ENCODE results near the gene FALEC.

The FALEC gene

DNA sequence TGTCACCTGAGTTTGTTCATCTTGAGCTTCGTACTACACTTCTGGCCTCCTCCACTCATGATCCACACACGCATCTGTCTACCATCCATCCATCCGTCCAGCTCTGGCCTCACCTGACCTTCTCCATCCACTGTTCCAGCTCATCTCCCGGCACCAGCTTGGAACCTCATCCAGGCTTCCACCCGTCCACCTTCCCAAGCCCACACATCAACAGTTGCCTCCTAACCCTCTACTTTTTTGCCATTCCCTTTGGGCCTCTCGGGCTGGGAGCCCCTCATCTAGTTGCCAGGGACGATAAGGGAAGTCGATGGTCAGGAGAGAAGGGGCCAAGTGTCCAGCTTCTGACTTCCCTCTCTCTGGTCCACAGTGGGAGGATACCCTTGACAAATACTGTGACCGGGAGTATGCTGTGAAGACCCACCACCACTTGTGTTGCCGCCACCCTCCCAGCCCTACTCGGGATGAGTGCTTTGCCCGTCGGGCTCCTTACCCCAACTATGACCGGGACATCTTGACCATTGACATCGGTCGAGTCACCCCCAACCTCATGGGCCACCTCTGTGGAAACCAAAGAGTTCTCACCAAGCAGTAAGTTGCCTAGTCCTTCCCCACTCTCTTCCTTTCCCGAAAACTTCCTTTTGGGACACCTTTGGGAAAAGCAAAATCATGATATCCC lies 3.4 kb upstream of the FALEC start:
- DNase-seq (ENCODE audit: low spot score), result no peak

DNA sequence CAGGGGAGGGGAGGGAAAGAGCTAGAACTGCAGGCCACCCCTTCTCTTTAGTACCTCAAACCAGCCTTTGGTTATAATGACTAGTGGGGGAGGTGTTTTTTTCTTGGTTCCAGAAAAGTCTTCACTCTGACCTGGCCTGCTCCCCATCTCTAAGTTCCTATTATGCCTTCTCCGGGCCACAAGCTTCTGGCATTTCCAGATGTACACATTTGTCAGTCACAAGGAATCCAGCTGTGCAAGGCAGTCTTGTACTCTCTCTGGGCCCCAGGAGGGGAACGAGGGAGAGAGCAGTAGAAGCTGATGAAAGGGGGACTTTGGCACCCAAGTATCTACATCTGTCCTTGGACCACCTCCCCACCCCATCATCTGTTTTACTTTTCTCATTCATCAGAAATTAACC lies 2.7 kb upstream of the FALEC start:
- no peak for DNase-seq (ENCODE audit: low spot score)

DNA sequence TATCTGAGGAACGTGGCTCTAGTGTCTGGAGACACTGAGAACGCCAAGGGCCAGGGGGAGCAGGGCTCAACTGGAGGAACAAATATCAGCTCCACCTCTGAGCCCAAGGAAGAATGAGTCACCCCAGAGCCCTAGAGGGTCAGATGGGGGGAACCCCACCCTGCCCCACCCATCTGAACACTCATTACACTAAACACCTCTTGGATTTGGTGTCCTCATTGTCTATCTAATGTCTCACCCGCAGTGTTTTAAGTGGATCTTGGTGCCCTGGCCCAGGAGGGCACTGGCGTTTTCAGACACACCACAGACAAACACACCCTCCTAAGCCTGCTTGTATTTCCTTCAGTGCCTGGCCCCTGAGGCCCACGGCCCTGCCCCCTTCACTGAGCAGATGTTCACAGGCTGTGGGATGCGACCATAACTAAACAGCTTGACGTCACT lies 2.2 kb upstream of the FALEC start:
- DNase-seq (ENCODE audit: low spot score), result no peak

DNA sequence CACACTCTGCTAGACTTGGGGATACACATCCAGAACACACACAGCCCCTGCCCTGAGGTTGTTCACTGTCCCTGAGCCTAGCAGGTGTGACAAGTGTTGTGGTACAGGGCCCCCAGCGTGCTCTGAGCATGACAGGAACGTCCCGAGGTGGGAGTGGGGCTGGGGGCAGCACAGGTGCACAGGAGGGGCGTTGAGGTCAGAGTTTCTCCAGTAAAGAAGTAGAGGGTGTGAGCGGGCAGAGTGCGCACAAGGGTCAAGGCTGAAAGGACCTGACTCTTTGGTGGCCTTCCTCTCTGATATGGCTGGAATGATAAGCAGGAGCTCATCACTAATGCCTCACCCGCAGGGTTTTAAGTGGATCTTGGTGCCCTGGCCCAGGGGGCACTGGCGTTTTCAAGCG lies 1.3 kb upstream of the FALEC start:
- DNase-seq (ENCODE audit: low spot score), result no peak

DNA sequence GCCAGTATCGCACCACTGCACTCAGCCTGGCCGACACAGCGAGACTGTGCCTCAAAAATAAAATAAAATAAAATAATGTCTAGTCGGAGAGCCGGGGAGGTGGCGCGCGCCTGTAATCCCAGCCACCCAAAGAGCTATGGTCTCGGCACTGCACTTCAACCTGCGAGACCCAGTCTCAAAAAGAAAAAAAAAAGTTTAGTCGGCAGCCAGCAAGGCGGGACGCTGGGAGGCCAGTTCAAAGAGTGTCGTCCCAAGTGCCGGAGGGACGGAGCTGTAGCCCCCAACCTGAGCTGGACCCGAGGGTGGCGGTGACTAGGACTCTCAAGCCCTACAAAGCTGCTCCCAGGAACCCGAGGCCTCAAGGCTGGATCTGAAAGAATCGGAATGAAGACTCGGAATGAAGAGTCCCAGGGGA lies 632 bp upstream of the FALEC start:
- no peak for DNase-seq (ENCODE audit: low spot score)

DNA sequence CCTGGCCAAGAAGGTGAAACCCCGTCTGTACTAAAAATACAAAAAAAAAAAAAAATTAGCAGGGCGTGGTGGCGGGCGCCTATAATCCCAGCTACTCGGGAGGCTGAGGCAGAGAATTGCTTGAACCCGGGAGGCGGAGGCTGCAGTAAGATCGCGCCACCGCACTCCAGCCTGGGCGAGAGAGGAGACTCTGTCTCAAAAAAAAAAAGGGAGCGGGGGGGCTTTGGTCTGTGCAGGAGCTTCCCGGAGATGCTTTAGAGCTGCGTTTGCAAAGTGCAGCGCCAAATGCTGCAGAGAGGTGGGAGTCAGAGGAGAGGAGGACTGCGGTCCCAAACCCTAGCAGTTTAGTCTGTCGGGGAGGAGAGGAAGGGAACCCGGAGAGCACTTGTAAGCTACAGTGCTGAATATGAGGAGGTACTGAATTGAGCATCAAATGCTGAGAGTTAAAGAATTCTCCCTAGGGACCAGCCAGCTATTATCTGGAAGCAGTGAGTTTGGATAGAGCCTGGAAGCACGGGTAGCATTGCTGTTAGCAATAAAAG lies 569 bp downstream of the FALEC start:
- DNase-seq (ENCODE audit: low spot score), result no peak

DNA sequence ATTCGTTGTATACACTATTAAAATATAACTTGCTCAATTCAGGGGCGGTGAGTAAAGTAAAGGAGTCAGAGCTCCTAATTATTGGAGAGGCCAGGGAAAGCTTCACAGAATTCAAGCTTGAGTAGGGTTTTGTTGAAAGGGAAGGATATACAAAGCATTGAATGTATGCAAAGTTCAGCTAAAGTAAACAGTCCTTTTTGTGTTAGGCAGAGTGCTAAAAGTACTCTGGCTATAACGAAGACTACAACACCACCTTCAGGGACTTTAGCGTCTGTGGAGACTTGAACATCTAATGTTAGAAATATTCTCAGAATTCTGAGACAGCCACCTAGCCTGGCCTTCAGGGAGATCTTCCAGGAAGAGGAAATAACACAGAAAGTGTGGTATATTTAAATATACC lies 1.1 kb downstream of the FALEC start:
- DNase-seq (ENCODE audit: low spot score), result no peak

DNA sequence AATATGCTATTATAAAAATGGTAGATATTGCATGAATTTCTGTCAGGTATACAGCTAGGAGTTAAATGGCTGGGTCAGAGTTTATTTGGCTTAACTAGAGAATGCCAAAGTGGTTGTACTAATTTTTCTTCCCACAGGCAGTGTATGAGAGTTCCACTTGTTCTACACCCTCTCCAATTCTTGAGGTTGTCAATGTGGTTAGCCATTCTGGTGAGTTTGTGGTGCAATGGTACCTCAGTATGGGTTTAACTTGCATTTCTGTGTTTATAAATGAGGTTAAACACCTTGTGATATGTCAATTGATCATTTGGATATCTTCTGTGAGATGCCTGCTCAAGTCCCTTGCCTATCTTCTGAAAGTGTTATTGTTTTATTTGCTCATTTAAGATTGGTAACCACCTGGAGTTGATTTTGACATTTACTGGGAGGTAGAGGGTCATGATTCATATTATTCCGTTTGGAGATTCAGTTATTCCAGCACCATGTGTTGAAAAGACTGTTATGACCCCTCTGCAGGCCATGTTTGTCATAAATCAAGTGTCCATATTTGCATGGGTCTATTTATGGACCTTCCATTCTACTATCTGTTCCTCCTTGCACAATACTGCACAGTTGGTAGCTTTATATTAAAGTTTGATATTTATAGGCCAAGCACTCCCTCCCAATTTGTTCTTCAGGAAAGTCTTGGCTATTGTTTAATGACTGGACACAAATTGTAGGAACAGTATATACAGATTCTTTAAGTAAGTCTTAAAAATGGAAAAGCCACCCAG lies 5.8 kb downstream of the FALEC start:
- DNase-seq (ENCODE audit: low spot score), result no peak

DNA sequence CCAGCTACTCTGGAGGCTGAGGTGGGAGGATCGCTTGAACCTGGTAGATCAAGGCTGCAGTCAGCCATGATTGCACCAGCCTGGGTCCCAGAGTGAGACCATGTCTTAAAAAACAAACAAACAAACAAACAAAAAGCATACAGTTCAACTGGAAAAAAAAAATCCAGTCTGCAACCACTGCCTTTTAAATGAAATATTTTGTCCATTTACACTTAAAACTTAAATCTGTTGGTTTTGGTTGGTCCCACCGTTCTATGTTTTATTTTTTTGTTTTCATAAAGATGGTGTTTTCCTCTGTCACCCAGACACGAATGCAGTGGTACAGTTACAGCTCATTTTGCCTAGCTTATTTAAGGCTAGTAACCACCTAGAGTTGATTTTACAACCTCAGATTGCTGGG lies 9.8 kb downstream of the FALEC start:
- no peak for DNase-seq (ENCODE audit: low spot score)

DNA sequence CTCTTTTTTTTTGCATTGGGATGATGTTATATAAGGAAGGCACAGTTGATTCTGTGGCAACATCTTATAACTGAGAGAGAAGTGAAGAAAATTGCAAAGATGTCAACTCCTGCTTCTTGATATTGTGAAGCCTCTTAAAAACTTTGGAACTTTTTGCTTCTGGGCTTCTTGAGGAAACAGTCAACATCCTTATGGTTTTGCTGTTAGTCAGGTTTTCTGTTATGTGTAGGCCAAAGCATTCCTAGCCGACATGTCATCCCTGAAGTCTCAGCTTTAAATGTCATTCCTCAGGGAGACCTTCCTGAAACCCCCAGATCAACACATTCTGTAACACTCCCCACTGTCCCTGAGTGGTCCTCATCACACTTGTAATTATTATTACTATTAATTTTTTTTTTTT lies 12.6 kb downstream of the FALEC start:
- no peak for DNase-seq (ENCODE audit: low spot score)

DNA sequence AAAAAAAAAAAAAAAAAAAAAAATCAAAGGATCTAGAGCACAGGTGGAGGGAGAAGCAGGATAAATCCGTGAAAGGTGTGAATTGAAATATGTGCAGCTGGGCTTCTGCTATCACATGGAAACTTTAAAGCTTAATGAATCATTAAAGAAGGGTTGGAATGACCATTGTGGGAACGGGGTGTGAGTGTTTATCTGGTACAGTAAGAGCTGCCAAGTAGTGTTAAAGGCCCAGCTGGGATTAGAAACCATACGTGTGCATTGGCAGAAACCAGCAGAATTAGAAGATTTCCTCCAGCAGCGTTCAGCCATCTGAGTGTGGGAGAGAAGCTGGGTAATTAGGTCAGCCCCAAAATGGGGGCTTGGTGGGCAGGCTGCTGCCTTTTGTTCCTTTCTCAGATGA lies 13.5 kb downstream of the FALEC start:
- no peak for DNase-seq (ENCODE audit: low spot score)

DNA sequence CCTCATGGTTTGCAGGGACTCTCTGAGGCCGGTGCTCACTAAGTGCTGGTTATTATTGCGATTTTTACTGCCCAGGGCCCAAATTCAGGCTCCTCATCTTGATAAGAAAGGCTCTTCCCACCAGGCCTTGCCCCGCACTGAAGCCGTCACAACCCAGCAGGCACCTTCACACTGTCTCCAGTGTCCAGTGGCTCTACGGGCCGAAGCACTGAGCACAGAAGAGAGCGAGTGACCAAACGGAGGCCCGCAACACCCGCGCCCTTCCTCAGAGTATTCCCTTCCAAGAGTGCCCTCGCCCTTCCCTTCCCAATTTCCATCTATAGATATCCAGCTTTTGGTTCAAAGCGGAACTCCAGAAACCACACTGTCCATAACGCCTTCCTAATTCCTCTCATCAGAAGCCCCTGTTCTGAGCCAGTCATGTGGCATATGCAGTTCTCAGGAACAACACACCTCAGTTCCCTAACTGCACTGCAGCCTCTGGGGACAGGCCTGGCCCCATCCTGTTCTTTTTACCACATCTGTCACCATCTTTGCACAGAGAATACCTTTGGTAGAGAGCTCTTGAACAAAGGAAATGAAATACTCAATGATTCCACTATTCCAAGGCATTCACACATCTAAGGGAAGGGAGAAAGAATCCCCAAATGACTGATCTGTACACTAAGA lies 15.1 kb downstream of the FALEC start:
- no peak for DNase-seq (ENCODE audit: low spot score)

DNA sequence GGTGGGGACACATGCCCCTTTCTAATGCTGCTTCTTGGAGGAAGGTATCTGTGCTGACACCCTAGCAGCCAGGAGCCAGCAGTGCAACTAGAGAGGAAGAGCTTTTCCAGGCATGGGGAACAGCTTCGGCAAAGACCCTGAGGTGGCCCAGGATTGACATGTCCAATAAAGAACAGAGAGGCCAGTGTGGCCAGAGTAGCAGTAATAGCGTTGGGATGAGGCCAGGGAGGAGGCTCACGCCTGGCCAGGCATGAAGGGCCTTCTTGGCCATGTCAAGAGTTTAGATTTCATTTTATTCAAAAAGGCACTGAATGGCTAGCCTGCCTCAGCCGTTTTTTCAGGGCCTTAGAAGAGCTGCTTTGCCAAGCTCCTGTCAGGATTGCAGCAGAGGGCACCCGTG lies 17.3 kb downstream of the FALEC start:
- no peak for DNase-seq (ENCODE audit: low spot score)

DNA sequence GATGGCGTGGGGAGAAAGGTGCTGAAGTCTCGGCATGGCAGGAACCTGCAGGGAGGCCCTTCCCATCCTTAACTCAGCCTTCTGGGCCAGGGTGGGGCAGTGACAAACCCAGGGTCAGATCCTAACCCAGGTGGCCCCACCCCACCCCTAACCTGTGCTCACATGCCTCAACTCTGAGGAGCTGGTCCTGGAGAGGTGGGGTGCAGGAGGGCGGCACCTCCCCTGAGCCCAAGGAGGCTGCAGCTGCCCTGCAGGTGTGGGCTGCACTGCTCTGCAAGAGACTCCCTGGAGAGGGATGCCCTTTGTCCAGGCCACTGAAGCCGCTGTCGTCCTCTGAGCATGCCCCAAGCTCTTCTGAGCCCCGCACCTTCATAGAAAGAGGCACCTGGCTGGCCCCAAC lies 18.4 kb downstream of the FALEC start:
- no peak for DNase-seq (ENCODE audit: low spot score)

DNA sequence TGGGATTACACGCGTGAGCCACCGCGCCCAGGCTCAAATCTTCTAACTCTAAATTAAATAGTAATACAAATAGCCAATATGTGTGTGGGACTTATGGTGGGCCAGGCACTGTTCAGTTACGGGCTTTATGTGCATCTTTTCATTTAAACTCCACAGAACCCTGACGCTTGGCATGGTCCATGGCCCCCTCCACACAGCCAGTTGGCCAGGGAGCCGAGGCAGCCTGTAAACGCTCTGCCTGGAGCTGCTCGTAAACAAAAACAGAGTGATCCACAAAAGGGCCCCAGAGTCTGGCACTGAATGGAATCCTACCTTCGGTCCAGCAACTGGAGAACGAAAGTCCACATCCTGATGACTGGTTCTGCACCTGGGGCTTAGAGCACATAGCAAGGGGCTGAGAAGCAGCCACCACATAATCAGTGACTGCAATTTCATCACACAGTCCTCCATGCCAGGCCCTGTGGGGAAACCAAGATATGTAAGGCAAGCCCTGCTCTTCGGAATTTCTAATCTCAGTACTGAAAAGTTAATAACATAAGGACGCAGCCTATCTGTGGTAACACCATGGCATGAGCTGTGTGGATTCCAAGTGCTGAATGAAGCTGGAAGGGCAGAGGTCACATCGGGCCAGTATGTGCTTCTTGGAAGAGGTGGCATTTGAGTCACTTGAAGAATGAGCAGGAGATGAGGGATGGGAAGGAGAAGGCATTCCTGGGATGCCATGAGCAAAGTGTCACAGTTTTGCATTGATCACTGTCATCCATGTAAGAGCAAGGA lies 20.1 kb downstream of the FALEC start:
- DNase-seq (ENCODE audit: low spot score), result no peak

DNA sequence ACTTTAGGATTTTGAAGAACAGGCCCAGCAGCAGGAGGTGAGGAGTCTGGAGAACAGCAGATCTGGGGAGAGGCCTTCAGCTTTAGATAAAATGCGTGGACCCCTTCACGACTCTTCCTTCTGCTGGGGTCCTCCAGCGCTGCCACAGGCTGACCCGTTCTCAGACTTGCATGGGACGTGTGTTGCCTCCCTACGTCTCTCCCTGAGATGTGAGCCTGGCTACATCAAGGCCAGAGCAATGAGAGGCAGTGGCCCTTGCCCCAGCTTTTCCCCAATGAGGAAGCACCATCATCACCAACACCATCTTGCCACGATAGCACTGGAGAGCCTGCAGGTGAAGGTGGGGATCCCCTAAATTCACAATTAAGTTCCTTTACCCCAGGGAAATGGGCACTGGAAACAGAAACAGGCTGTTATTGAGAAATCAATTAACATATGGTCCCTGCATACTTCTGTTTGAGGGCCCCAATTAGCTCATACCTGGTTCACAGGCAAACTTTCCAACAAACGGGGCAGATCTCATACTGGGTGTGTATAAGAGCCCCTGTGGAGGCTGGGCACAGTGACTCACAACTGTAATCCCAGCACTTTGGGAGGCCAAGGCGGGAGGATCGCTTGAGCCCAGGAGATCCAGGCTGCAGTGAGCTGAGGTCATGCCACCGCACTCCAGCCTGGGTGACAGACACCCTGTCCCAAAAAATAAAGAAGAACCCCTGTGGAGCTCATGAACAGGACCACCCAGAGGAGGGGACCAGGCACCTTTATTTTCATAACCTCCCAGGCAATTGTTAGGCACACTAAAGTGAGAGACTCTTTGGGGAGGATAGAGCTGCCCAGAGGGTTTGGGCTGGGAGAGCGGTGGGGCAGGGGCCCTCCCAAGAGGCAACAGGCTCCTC lies 21.5 kb downstream of the FALEC start:
- no peak for DNase-seq (ENCODE audit: low spot score)

DNA sequence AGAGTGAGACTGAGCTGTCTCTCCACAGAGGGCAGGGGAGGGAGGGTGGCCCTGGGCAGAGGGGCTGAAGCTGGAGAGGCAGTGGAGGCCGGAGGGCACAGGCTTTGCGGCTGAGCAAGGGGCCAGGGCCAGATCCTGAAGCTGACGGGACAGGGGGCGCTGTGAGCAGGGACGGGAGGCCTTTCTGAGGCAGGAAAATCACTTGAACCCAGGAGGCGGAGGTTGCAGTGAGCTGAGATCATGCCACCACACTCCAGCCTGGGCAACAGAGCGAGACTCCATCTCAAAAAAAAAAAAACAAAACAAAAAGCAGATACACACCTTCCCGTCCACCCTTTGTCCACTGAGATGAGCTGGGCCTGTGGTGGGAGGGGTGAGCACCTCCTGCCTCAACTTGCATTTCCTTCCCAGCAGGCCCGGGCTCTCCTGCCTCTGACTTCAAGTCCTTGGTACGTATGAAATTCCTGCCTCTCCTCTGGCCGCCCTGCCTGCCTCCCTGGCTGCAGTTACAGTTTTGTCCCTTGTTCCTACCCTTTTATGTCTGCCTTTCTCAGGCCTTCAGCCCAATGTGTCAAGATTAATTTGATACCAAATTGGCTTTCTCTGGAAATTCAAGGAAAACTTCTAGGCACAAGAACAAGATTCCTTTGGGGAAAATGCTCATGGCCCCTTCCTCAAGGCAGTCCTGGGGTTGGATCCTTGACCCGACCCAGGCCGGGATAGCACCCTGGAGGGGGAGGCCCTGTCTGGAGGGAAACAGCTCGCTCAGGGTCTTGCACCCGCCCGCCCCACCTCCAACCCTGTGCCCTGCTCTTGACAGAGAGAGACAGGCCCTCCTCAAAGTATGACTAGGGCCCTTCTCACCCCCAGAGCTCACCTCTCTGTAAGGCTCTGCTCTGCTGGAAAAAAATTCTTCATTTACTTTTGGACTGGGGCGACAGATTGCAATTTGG lies 22.5 kb downstream of the FALEC start:
- DNase-seq (ENCODE audit: low spot score), result no peak

DNA sequence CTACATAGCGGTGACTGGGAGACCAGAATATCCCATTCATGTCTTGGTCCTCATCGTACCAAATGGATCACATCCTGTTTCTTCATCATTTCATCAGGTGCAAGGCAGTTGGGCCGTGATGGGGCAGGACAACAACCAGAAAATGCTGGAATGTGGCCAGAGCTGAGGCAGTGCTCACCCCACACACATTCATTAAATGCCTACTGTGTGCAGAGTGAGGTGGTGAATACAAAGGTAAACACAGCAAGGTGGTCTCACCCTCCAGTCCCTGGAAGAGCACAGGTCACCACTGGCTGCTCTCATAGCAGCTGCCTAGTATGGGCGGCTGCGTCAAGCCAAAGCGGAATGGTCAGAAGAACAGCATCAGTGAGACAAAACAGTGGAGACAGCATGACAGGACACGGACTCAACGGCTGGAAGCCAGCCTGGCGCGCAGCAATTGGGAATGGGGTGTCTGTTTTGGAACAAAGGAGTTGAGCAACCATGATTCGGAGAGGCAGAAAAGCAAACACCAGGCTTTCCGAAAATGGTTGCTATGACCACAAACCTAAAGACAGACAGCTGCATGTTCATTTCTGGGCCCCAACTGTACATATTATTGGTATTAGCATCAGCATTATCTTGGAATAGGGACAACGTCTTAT lies 28.1 kb downstream of the FALEC start:
- DNase-seq (ENCODE audit: low spot score), result no peak

DNA sequence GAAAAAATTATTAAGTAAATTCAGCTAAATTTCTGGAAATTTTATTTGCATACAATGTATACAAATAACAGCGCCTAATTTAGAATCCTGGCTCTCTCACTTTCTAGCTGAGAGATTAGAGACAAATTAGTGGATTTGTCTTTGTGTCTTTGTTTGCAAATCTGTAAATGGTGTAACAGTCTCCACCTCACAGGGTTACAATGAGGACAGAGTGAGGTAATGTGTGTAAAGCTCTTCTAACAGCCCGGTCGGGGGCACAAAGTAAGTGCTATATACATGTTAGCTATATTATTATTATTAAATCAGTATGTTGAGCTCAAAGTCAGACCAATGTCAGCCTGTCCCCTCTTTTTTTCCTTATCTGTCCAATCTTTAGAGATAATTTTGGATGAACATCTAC lies 28.7 kb downstream of the FALEC start:
- DNase-seq (ENCODE audit: low spot score), result no peak

Measured in HuH-7.5 (cell line).